Spinal cord (tissue), 10 donors: ENCODE results near the gene BARD1. TPM values are rescaled to one million over a fixed set of nuclear protein-coding genes. Genes with fewer than 3 reads are reported as not detected.
"Not testable (repeated sequence)": the region's sequence is repeated elsewhere in the genome, so short reads cannot be mapped to it uniquely, and the experiment has no call there.

Source experiments
- DNase-seq, 6 donors: peaks; one replicate each; pipeline versions ENCODE4 v3.0.0 to v3.0.0-alpha.2; 2013 to 2015; ENCODE audit warnings: low spot score in 6 of 6, low read depth in 4 of 6
- H3K27ac ChIP-seq: one replicate; pipeline ENCODE4 v1.5.1; 2013; ENCODE audit warnings: low read depth, low read length, control low read depth
- H3K27me3 ChIP-seq: one replicate; pipeline ENCODE4 v1.6.1; 2013; ENCODE audit warnings: low read length; ENCODE audit not compliant: control insufficient read depth, insufficient read depth
- H3K36me3 ChIP-seq: one replicate; pipeline ENCODE4 v1.6.1; 2013; ENCODE audit warnings: low read length; ENCODE audit not compliant: control insufficient read depth, insufficient read depth
- H3K4me1 ChIP-seq: one replicate; pipeline ENCODE4 v1.6.1; 2013; ENCODE audit warnings: low read length; ENCODE audit not compliant: control insufficient read depth, insufficient read depth
- H3K4me3 ChIP-seq: one replicate; pipeline ENCODE4 v1.5.1; 2013; ENCODE audit warnings: low read depth, low read length, control low read depth
- H3K9me3 ChIP-seq: one replicate; pipeline ENCODE4 v1.6.1; 2013; ENCODE audit warnings: low read length; ENCODE audit not compliant: control insufficient read depth, insufficient read depth
- WGBS: methylation state at CpG from one replicate; pipeline ENCODE4 v1.1.5; 2013; ENCODE audit warnings: missing lambda C conversion rate; ENCODE audit not compliant: insufficient coverage; 5-methylcytosine and 5-hydroxymethylcytosine counted together
- polyA plus RNA-seq, 2 donors: library from polyadenylated mRNA; unstranded; fragments of 120-200 nt; gene quantifications; one replicate each; pipeline ENCODE4 v1.2.1, GENCODE V29; 2013; ENCODE audit not compliant: insufficient read length in 2 of 2
- total RNA-seq, 2 donors: library from RNA; depleted of rRNA in 1 of 2; stranded (reverse); fragments of 120-200 nt in 1 of 2; fragments of >200 nt in 1 of 2; gene quantifications; one replicate each; pipeline versions ENCODE4 v1.2.3 to v1.2.4, GENCODE V29; 2013 to 2014
- donor health status: healthy.

The BARD1 gene
- total and polyA plus RNA-seq, 4 donors = 7.2 to 49.8 (median 19.1) TPM

DNA sequence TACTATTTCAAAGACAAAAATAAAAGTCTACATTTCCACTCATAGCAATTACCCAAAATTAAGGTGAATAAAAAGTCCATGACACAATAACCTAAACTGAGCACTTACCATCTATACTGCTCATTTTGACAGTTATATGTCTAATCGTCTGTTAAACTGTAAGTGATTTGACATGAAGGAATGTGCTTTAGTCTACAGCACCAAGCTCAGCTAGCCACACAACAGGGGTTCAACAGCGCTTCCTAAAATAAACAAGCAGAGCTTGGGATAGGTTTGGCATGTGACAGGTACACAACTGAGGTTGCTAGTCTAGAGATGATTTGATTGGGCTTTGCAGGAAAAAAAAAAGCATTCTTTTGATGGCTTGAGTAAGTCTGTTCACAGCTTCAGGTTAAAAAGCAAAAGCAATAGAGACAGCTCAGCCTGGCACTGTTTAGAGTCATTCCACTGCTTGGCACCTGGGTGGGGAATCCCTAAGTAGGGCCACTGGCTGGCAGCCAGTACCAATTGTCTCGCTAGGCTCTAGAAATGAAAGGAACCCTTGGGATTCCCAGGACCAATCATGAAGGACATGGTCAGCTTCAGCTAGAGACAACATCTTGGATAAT is 78.6 kb downstream of the BARD1 start:
- DNase-seq = peak in 1 of 6 donors; percentile 6
- H3K36me3 ChIP-seq = no peaks in the 10 kb centered on the region
- whole genome bisulfite sequencing = 25% methylated on average over 1 of the region's 3 CpGs
- H3K9me3 ChIP-seq = no peaks in the 10 kb centered on the region
- H3K4me1 ChIP-seq = no peaks in the 10 kb centered on the region
- H3K27ac ChIP-seq = no peak overlapping the region
- H3K4me3 ChIP-seq = no peak overlapping the region
- H3K27me3 ChIP-seq = no peaks in the 10 kb centered on the region

- no peak overlapping the region for H3K27ac ChIP-seq
- no peaks in the 10 kb centered on the region for H3K27me3 ChIP-seq
- no peaks in the 10 kb centered on the region for H3K36me3 ChIP-seq
- H3K4me3 ChIP-seq = no peak overlapping the region
- no peaks in the 10 kb centered on the region for H3K9me3 ChIP-seq
- DNase-seq = no peak
- 100% methylated on average over 2 of the region's 3 CpGs for WGBS
- H3K4me1 ChIP-seq = no peaks in the 10 kb centered on the region
Observed at GRCh38 chr2:214730248-214730647, 79.2 kb downstream of the BARD1 start.

- no peak overlapping the region for H3K4me3 ChIP-seq
- DNase-seq = no peak
- no peaks in the 10 kb centered on the region for H3K27me3 ChIP-seq
- no peaks in the 10 kb centered on the region for H3K36me3 ChIP-seq
- no CpG with 5 or more reads among the region's 1 CpG for WGBS
- no peak overlapping the region for H3K27ac ChIP-seq
- H3K9me3 ChIP-seq = no peaks in the 10 kb centered on the region
- no peaks in the 10 kb centered on the region for H3K4me1 ChIP-seq
Observed at GRCh38 chr2:214724741-214725140, 84.7 kb downstream of the BARD1 start.

DNA sequence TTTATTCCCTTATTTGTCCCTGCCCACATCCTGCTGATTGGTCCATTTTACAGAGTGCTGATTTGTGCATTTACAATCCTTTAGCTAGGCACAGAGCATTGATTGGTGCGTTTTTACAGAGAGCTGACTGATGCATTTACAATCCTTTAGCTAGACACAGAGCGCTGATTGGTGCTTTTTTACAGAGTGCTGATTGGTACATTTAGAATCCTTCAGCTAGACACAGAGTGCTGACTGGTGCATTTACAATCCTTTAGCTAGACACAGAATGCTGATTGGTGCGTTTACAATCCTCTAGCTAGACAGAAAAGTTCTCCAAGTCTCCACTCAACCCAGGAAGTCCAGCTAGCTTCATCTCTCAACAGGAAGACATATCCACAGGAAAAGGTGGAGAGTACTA is 91.6 kb downstream of the BARD1 start:
- WGBS = 100% methylated on average over 3 of the region's 3 CpGs
- H3K9me3 ChIP-seq, H3K27me3 ChIP-seq, H3K27ac ChIP-seq, DNase-seq, H3K4me1 ChIP-seq, H3K4me3 ChIP-seq, H3K36me3 ChIP-seq: not testable (repeated sequence)

GRCh38 chr2:214716811-214717560 is 92.5 kb downstream of the BARD1 start:
- Histone ChIP-seq H3K4me1 (no peaks in the 10 kb centered on the region), H3K9me3 (no peaks in the 10 kb centered on the region), H3K36me3 (peaks cover 3% of the 10 kb centered on the region), H3K4me3 (no peak overlapping the region), H3K27ac (no peak overlapping the region), H3K27me3 (no peaks in the 10 kb centered on the region)
- DNase-seq = no peak
- 96% methylated on average over 11 of the region's 12 CpGs for WGBS

- Histone ChIP-seq H3K36me3 (peaks cover 3% of the 10 kb centered on the region), H3K27me3 (no peaks in the 10 kb centered on the region), H3K4me3 (no peak overlapping the region), H3K27ac (no peak overlapping the region), H3K4me1 (no peaks in the 10 kb centered on the region), H3K9me3 (no peaks in the 10 kb centered on the region)
- DNase-seq = no peak
- WGBS = no CpG with 5 or more reads among the region's 1 CpG
Observed at GRCh38 chr2:214715025-214715424, 94.5 kb downstream of the BARD1 start.

GRCh38 chr2:214713080-214713830 is 96.2 kb downstream of the BARD1 start:
- DNase-seq = peak in 1 of 6 donors; percentile 22
- no peaks in the 10 kb centered on the region for H3K4me1 ChIP-seq
- H3K27ac ChIP-seq = no peak overlapping the region
- H3K27me3 ChIP-seq = no peaks in the 10 kb centered on the region
- no peaks in the 10 kb centered on the region for H3K9me3 ChIP-seq
- no CpG with 5 or more reads among the region's 8 CpGs for WGBS
- no peak overlapping the region for H3K4me3 ChIP-seq
- peaks cover 3% of the 10 kb centered on the region for H3K36me3 ChIP-seq

GRCh38 chr2:214710729-214711128 is 98.8 kb downstream of the BARD1 start:
- DNase-seq = no peak
- H3K27me3 ChIP-seq = no peaks in the 10 kb centered on the region
- no peaks in the 10 kb centered on the region for H3K4me1 ChIP-seq
- no peaks in the 10 kb centered on the region for H3K9me3 ChIP-seq
- no peaks in the 10 kb centered on the region for H3K36me3 ChIP-seq
- no peak overlapping the region for H3K27ac ChIP-seq
- H3K4me3 ChIP-seq = no peak overlapping the region
- WGBS = no CpG with 5 or more reads among the region's 2 CpGs

DNA sequence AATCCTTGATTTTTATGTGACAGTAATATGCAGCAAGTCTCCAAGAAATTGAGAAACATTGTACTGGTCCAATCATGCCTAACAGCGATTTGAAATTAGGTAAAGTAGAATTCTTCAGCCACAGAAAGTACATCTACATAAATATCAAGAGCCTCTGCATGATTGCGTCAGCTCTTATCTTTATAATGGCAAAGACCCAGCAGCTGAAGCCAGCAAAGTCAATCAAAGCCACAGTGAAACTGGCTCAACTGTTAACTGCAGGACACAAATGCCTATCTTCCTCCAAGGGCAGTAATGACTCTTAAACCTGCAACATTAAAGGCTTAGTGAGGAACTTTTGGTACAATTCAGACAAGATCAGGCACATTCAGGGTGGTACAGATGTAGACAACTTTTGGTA is 102.5 kb downstream of the BARD1 start:
- WGBS = 92% methylated on average over 1 of the region's 2 CpGs

More for the DNA sequence above, 102.5 kb downstream of the BARD1 start:
- Histone ChIP-seq H3K36me3 (no peaks in the 10 kb centered on the region), H3K4me3 (no peak overlapping the region), H3K4me1 (no peaks in the 10 kb centered on the region), H3K27me3 (no peaks in the 10 kb centered on the region), H3K9me3 (no peaks in the 10 kb centered on the region), H3K27ac (no peak overlapping the region)
- DNase-seq = peak in 2 of 6 donors; percentile 20 to 41
